AG04450 (cell line): ENCODE data around the gene CHRNA7. TPM values are rescaled to one million over a fixed set of nuclear protein-coding genes. Genes with fewer than 3 reads are reported as not detected.
"Not testable (repeated sequence)": the region's sequence is repeated elsewhere in the genome, so short reads cannot be mapped to it uniquely, and the experiment has no call there.

Experiments
- CTCF ChIA-PET: fragments of 300-600, 350-600 bp; formaldehyde crosslinking; extraction: SDS; loops from one replicate; lab custom pipeline; 2022; ENCODE audit warnings: antibody characterized with exemption, inconsistent platforms; lab: Charles Lee
- POLR2A ChIA-PET: fragments of 350-600 bp; formaldehyde crosslinking; extraction: SDS; loops from one replicate; lab custom pipeline; 2021; ENCODE audit warnings: antibody characterized with exemption, inconsistent platforms; lab: Yijun Ruan, JAX
- DNase-seq: peaks from one replicate; pipeline ENCODE4 v3.0.0-alpha.2; 2011; ENCODE audit warnings: low read depth, low spot score
- H3K27ac ChIP-seq: one replicate; pipeline ENCODE4 v1.5.1; 2012; ENCODE audit warnings: low read depth, low read length, control low read depth
- H3K27me3 ChIP-seq: one replicate; pipeline ENCODE4 v1.6.0; 2012; ENCODE audit warnings: low read length; ENCODE audit not compliant: control insufficient read depth, insufficient read depth
- H3K4me3 ChIP-seq: 2 replicates; pipeline ENCODE4 v1.5.1; 2011; ENCODE audit warnings: mild to moderate bottlenecking, low read depth, low read length, control low read depth
- H3K9me3 ChIP-seq: 2 replicates; pipeline ENCODE4 v1.5.1; 2012; ENCODE audit warnings: low read length; ENCODE audit not compliant: control insufficient read depth, insufficient read depth
- polyA plus RNA-seq: library from polyadenylated mRNA; depleted of rRNA; stranded (reverse); fragments of >200 nt; gene quantifications from 2 replicates; pipeline ENCODE4 v1.2.3, GENCODE V29; 2011; rRNA removed
- small RNA-seq: library from RNA; depleted of rRNA; stranded (forward); fragments of <200 nt; gene quantifications from one replicate; pipeline ENCODE3, GENCODE V24; 2012; ENCODE audit warnings: low read depth; ENCODE audit not compliant: insufficient read length
- TF ChIP-seq, protein P1 (sequence below): IDR thresholded peaks from 2 replicates; pipeline ENCODE4 v1.5.1; 2011; ENCODE audit warnings: low read depth, low read length, control low read depth, inconsistent platforms

CHRNA7 gene
- polyA plus RNA-seq, 1 experiment = 0.27 TPM

DNA sequence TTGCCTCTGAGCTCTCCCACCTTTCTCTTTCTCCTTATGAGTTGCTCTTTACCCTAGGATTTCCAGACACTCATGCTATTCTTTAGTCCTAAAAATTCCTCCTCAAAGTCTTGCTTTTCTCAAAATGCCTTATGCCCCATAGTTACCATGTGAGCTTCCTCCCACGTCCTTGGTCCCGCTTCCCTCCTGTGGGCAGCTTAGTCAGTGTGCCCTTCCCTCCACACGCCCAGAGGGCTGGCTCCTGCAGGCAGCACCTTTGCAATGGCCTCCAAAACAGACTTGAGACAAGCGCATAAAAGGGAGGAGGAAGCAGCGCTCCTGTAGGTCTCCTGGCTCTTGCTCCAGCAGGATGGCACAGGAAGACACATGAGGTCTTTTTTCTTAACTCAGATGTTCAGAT is 168.6 kb downstream of the CHRNA7 start:
- H3K27me3 ChIP-seq, CTCF ChIA-PET, DNase-seq, H3K9me3 ChIP-seq, H3K27ac ChIP-seq, POLR2A ChIA-PET, H3K4me3 ChIP-seq: not testable (repeated sequence)

DNA sequence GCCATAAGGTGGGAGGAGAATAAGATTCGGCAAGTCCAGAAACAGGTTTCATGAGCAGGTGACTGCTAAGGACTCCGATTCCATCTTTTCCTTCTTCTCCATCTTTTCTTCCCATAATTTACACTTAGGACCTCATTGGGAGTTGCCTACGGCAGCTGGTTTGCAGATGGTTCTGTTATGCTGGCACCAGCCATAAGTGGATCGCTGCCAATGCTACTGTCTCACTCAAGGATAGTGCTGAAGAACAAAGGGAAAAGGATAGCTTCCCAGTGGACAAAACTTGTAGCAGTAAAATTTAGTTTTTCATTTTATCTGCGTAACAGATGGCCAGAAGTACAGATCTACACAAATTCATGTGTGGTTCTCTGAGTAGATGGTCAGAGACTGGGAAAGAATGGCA is 178.8 kb downstream of the CHRNA7 start:
- H3K27ac ChIP-seq, CTCF ChIA-PET, POLR2A ChIA-PET: not testable (repeated sequence)

DNA sequence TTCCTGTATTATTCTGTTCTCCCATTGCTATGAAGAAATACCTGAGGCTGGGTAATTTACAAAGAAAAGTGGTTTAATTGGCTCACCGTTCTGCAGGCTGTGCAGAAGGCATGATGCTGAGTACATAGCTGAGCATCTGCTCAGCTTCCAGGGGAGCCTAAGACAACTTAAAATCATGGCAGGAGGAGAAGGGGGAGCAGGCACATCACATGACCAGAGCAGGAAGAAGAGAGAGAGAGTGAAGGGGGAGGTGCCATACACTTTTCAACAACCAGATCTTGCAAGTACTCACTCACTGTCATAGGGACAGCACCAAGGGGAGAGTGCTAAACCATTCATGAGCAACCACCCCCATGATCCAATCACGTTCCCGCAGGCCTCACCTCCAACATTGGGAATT is 188.4 kb downstream of the CHRNA7 start:
- DNase-seq = no peak

More for the DNA sequence above, 178.8 kb downstream of the CHRNA7 start:
- H3K27me3 ChIP-seq, H3K9me3 ChIP-seq, DNase-seq, H3K4me3 ChIP-seq: not testable (repeated sequence)

More for the DNA sequence above, 188.4 kb downstream of the CHRNA7 start:
- TF ChIP-seq, protein P1, sequence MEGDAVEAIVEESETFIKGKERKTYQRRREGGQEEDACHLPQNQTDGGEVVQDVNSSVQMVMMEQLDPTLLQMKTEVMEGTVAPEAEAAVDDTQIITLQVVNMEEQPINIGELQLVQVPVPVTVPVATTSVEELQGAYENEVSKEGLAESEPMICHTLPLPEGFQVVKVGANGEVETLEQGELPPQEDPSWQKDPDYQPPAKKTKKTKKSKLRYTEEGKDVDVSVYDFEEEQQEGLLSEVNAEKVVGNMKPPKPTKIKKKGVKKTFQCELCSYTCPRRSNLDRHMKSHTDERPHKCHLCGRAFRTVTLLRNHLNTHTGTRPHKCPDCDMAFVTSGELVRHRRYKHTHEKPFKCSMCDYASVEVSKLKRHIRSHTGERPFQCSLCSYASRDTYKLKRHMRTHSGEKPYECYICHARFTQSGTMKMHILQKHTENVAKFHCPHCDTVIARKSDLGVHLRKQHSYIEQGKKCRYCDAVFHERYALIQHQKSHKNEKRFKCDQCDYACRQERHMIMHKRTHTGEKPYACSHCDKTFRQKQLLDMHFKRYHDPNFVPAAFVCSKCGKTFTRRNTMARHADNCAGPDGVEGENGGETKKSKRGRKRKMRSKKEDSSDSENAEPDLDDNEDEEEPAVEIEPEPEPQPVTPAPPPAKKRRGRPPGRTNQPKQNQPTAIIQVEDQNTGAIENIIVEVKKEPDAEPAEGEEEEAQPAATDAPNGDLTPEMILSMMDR = no peak
- POLR2A ChIA-PET = no interaction called here
- CTCF ChIA-PET = no interaction called here
- H3K27me3 ChIP-seq = no peaks in the 10 kb centered on the region
- no peak overlapping the region for H3K27ac ChIP-seq
- no peaks in the 10 kb centered on the region for H3K9me3 ChIP-seq
- no peak overlapping the region for H3K4me3 ChIP-seq

Small RNA genes lying within 50 kb of the gene (small RNA-seq; reads per million reads assigned to genes)
- not detected for gene RF00019

Other genes starting within 250 kb of the CHRNA7 start
- 0.01 and 0.05 TPM in 2 replicates for gene OTUD7A, start 159.8 kb upstream of the CHRNA7 start, polyA plus RNA-seq